Left lobe of liver (tissue), 2 donors: ENCODE results near the gene TRAPPC11. TPM values are rescaled to one million over a fixed set of nuclear protein-coding genes. Genes with fewer than 3 reads are reported as not detected.

Source experiments
- ATAC-seq: fragments of 200-7000 bp; cut with Tn5 transposase; one replicate; pipeline ENCODE4 v1.9.1; 2020; ENCODE audit warnings: mild to moderate bottlenecking, moderate library complexity
- DNase-seq: peaks from one replicate; pipeline ENCODE4 v3.0.0-alpha.2; 2020; ENCODE audit warnings: low spot score
- total RNA-seq: library from RNA; stranded (reverse); gene quantifications from one replicate; pipeline ENCODE4 v1.2.1, GENCODE V29; 2021
- donor health status: DM: no; HTN: no; CAD: no; lungs with moderate emphysema.
- donor health status: DM: no; HTN: yes; CAD: no.

TRAPPC11 gene
- total RNA-seq, 1 donor from 2014 or later: 15.6 TPM

DNA sequence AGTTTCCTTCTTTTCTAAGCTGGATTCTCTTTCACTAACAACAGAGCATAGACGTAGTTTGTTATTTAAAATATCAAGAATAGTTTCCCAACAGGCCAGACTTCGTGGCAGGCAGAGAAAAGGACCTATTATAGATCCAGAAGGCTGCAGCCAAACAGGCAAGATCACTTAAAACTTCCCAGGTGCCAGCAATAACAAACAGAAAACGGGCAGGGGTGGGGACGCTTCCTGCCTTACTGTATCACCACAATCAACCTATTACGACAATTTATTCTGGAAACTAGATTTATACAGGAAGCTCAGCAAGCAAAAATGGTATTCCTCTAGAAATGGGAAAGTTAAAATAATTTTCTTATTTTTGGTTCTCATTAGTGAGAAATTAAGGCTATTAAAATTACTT, 22.2 kb upstream of the TRAPPC11 start:
- ATAC-seq (peak; percentile 60), DNase-seq (no peak)

DNA sequence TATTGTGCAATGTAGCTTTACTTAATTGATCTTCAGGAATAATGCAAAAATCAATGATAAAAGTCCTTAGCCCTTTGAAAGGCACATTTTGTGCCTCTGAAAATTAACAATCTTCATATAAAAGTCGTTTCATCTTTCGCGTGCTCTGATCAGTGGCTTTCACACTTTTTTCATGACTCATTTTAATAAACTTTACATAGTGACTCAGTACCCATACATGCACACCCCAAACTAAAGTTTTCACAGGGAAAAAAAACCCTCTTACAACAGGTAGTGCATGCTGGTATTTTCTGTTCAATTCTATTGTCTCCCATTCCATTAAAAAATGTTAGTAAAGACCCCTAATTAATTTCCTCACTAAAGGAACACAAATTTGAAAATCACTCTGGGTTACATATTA, 21.6 kb upstream of the TRAPPC11 start:
- DNase-seq (no peak), ATAC-seq (no peak)

DNA sequence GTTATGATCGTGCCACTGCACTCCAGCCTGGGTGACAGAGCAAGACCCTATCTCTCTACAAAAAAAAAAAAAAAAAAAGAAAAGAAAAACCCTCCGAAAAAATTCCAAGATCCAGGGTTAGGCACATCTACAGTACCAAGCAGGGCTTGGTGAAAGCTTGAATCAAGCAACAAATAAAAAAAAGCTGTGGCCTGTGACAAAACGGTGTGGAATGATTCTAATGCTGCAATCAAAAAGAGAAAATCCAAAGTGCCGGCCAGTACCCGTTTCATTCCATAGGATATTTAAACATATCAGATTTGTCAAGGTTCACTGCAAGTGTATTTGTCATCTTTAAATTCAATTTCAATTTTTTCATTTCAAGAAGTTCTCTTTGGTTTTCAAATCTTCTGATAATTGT, 20.7 kb upstream of the TRAPPC11 start:
- no peak for ATAC-seq
- DNase-seq: no peak

DNA sequence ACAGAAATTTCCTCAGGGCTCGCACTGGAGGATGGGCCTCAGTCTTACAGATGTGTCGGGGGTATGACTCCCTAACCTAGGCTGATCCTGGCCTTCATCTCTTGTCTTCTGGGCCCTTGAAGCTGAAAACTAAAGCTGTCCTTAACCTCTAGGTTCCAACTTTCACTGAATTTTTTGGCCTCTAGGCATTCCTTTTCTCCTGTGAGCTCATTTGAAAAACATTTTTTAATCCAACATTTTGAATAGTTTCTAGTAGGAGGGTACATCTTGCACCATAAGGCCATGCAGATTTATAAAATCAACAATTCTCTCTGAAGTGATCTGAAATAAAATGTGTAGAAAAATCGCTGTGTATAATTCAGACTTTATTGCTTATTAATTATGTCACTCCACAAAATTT, 19.8 kb upstream of the TRAPPC11 start:
- DNase-seq: no peak

DNA sequence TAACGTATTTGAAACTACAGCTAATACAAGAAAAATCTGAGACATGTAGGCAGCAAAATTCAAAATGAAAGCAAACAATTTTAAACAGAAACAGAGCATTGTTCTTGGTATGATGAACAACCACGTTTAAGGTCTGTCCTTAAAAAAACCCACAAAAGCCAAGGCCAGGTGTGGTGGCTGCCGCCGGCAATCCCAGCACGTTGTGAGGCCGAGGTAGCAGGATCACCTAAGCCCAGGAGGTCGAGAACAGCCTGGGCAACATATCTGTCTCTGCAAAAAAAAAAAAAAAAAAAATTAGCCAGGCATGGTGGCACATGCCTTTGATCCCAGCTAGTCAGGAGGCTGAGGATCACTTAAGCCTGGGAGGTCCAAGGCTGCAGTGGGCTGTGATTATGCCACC, 13.8 kb upstream of the TRAPPC11 start:
- ATAC-seq (no peak), DNase-seq (no peak)

More for the DNA sequence above, 19.8 kb upstream of the TRAPPC11 start:
- no peak for ATAC-seq

DNA sequence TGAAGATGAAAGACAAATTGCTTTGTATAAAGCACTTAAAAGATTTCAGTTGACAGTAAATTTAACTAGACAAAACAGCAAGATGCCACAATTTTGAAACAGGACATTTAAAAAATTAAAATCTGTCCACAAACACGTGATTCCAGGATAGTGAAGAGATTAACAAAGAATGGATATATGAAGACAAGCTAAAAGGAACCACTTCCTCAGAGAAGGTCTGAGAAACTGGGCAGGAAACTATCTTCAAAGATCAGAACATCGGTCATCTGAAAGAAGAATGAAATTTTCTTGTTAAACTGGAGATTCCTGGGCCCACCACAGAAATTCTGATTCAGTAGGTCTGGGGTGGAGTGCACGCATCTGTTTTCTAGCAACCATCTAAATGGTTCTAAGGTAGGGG, 1.5 kb upstream of the TRAPPC11 start:
- ATAC-seq (no peak), DNase-seq (no peak)

DNA sequence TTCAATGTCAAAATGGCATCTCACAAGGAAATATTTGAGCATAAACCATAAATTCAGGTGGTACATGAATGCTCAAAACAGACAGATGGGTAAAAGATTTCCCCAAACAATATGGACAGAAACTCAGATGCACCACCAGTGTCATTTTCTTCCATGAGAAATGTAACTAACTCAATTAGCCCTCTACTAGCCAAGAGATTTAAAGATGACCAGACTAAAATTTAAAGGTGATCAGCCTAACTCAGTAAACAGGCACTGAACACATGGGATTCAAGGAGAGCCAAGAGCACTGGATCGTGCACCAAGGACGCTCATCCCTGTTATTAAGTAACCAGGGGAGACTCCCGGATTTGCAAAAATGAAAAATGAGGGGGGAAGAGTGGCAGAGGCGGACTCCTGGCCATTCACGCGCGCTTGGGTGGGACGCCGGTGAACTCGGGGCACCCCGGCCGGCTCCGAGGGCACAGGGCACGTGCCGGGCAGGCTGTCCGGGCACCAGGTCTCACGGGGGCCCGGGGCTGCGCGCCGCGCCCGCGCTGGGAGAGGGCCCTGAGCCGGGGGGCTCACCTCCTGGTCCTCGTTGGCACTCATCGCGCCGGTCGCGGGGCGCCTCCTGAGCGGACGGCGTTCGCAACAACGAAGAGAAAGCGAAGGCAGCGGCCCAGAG, 598 bp upstream of the TRAPPC11 start:
- peak; percentile 67 for ATAC-seq
- DNase-seq: peak; percentile 67

DNA sequence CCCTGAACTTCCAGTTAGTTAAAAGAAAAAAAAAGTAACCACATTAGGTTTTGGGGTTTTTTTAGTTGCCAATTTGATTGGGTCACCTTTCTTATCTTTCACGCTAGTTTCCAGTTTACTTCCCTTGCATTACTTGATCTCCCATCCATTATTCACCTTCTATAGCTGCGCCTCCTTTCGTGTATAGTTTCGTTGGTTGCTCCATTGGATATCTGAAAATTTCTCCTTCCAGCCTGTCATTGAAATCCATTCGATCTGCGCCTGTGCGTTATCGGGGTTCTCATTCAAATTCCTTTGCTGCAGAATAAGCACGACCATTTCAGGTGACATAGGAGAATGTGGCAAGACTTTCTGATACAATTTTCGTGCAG, 764 bp downstream of the TRAPPC11 start:
- ATAC-seq (no peak), DNase-seq (no peak)

DNA sequence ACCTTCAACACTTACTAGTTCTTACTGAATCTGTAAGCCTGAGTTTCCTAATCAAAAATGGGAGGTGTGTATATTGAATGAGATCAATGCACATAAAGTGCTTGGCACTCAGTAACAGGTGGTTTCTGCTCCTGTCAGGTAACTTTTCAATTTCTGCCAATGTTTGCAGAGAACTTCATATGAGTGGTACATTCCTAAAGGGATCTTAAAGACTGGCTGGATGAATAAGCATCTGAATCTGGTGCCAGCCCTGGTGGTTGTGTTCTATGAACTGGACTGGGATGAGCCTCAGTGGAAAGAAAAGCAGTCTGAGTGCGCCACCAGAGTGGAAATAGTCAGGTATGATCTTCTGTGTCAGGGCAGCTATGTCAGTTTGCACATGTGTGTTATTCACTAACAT, 7.0 kb downstream of the TRAPPC11 start:
- ATAC-seq: no peak
- no peak for DNase-seq

DNA sequence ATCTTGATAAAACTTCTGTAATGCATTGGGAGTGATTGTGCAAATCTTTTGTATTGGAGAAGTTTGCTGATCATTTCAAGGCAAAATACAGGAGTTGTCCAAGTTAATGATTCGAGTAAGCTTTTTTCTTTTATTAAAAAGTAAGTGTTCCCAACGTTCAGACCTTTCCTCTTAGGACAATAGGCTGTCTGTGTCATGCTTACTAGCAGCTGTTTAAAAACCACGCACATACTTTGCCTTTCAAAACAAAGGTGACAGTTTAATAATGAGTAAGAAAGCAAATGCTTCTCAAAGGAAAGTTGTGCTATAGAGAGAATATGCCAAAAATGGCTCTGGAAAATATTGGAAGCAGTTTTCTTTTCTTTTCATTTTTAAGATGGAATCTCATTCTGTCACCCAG, 11.2 kb downstream of the TRAPPC11 start:
- no peak for DNase-seq

DNA sequence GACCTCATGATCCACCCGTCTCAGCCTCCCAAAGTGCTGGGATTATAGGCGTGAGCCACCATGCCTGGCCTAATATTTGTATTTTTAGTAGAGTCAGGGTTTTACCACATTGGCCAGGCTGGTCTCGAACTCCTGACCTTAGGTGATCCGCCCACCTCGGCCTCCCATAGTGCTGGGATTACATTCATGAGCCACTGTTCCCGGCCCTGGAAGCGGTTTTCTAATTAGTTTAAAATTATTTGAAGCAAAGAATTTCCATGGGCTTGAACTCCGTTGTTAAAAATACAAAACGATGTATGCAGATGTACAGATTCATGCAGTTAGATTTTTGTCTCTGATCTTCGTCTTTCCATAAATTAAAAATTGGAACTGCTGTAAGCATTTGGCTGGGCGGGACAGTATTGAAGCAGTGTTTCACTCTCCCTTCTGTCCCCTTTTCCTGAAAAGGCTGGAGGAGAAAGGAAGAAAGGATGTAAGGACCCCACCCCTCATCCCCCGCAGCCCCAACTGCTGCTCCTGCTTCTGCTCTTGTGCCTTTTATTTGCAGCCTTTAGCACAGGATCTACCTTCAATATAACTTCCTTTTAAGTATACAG, 12.0 kb downstream of the TRAPPC11 start:
- ATAC-seq (no peak), DNase-seq (no peak)

More for the DNA sequence above, 11.2 kb downstream of the TRAPPC11 start:
- ATAC-seq: no peak

DNA sequence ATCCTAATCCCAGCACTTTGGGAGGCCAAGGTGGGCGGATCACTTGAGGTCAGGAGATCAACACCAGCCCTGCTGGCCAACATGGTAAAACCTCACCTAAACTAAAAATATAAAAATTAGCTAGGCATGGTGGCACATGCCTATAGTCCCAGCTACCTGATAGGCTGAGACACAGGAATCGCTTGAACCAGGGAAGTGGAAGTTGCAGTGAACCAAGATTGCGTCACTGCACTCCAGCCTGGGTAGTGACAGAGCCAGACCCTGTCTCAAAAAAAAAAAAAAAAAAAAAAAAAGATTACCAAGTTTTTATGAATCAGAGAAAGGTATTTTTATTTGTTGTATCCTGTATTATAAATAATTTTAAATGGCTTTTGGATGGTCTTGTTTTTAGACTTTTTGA, 15.1 kb downstream of the TRAPPC11 start:
- ATAC-seq (no peak), DNase-seq (no peak)

DNA sequence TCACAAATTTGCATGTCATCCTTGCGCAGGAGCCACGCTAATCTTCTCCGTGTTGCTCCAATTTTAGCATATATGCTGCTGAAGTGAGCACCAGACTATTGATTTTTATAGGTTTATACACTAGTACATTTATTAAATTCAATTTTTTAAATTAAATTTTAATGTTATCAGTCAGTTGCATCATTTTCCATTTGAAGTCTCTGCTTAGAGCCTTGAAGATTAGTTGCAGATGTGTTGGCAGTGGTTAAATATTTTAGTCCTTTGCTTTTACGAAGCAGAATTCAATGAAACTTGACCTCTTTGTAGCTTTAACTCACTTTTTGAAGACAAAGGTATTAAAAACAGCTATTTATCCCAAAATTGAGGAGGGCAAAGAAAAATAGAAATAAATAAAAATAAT, 16.5 kb downstream of the TRAPPC11 start:
- no peak for ATAC-seq
- DNase-seq: no peak

DNA sequence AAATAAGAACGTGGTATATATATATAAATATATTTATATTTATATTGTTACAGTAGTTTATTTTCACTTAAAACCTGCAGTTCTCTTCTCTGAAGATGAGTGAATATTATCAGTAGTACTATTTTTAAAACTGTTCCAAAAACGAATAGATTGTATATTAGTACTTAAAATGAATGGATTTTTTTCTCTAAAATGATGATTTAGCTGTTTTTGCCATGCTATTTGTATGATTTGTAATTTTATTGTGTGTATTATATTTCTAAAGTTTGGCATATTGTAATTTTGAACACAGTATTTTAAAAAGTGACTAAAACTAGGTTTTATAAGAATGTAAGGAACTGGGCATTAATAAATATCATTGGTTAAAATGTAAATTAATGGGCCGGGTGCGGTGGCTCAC, 22.0 kb downstream of the TRAPPC11 start:
- DNase-seq: no peak
- no peak for ATAC-seq

DNA sequence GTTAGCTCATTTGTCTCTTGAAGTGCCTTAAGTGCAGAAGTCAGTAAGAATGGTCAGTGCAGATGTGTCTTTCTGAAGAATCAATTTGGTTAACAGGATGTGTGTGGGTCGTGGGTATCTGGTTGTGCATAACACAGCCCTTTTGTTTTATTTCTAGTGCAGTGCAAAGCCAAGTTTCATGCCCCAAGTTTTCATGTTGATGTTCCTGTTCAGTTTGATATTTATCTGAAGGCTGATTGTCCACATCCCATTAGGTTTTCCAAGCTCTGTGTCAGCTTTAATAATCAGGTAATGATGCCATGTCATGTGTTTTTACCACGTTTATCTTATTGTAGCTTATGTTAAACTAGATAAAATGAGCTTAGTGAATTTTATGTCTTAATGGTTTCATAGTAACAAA, 27.4 kb downstream of the TRAPPC11 start:
- DNase-seq (no peak), ATAC-seq (no peak)

DNA sequence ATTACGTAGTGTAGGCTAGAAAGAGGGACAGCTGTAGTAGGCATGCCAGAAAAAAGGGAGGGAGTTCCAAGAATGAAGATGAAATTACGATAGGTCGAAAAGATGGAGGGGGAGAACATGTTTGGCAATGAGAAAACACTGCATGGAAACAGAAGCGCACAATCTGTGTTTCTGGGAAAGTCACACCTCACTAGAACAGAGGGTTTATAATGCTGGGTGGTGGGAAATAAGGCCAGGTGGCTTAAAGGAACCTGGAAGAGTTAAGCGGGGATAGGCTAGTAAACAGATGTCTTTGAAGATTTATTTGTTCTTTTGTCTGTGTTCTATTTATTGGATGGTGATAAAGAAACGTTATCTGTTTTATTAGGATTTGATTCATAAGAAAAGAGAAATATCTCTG, 29.1 kb downstream of the TRAPPC11 start:
- no peak for ATAC-seq

DNA sequence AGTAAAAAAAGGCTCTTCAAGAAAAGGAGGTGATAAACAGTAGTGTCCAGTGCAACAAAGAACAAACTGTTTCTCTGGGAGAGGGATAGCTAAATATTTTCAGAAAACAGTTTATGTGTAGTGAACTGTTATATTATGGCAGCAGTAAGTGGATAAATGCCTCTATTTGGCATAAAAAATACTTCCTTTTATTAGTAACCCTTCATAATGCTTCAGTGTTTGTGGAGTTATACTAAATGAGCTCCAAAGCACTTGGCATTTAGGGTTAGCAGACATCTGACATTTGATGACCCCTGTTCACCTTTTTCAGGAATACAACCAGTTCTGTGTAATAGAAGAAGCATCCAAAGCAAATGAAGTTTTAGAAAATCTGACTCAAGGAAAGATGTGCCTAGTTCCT, 31.9 kb downstream of the TRAPPC11 start:
- no peak for ATAC-seq

More for the DNA sequence above, 29.1 kb downstream of the TRAPPC11 start:
- DNase-seq: no peak

DNA sequence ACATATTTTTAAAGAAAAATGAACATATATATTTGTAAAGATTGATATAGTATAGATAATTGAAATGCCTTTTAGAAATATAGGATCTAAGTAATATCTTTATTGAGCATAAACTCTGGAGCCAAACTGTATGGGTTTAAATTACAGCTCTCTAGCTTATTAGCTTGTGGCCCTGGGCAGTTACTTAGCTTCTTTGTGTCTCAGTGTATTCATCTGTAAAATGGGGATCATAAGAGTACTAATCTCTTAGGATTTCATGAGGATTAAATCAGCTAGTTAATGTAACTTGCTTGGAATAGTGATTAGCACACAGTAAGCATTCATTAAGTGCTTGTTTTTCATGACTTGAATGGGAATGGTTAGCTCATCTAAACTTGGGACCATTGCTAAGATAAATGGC, 32.8 kb downstream of the TRAPPC11 start:
- ATAC-seq: no peak
- DNase-seq: no peak

More for the DNA sequence above, 31.9 kb downstream of the TRAPPC11 start:
- DNase-seq: no peak

DNA sequence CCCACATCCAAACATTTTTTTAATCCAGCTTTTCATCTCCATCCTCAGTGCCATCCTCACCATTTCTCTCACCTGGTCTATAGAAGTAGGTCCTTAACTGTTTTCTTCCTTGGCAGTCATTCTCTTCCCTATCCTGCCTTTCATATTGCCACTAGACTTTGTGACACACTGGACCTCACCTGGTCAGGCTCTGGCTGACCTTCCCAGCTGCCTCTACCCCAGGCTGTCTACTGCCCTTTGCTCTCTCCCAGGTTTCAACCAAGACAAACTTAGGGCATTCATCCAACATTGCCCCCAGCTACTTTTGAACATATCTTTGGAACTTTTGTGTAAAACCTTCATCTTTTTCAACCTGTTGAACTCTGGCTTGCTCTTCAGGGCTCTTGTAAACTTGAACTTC, 39.8 kb downstream of the TRAPPC11 start:
- DNase-seq (no peak), ATAC-seq (peak; percentile 85)

DNA sequence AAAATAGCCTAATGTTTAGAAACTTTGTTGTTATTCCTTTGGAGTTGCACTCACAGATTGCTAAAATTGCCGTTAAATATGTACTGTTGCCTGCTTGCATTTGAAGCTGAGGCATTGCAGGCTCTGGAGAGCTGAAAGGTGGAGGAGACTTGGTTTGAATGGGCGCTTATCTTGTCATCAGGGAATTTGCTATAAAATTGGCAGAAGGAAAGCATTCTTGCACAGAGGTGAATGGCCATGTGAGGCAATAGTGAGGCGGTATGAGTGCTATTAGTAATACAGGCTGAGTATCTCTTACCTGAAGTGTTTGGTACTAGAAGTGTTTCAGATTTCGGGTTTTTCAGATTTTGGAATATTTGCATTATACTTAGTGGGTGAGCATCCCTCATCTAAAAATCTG, 41.3 kb downstream of the TRAPPC11 start:
- ATAC-seq: peak; percentile 87

DNA sequence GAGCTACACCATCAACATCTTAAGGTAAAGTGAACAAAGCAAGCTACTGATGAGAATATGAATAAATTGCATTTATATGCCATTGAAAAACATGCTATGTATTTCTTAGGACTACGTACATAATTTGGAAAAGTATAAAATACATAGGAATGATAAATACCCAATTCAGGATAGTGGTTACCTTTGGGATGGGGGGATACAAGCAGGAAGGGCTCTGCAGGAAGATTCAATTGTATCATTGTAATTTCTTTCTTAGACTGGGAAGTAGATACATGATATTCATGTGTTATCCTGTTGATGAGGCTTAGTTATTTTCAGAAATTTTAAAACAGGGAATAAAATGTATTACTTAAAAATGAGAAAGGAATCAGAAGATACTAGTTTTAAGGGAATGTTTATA, 43.4 kb downstream of the TRAPPC11 start:
- DNase-seq: no peak
- ATAC-seq: no peak

More for the DNA sequence above, 41.3 kb downstream of the TRAPPC11 start:
- DNase-seq: no peak

DNA sequence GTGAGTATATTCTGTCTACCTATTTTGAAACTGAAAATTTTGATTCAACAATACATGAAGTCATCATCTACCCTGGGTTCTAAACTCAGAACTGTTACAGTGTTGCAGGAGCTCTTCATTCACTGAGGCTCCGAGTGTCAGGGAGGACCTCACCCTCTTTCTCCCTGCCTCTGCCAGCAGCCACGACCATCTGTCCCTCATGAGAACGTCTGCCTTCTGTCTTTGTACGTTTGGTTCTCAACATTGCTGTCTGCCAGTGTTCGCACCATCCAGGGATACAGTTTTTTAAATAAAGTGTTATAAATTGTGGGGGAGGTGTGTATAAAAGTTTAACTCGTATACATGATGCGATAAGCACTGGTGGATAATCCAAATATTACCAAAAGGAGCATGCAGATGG, 55.5 kb downstream of the TRAPPC11 start:
- ATAC-seq (no peak), DNase-seq (no peak)

DNA sequence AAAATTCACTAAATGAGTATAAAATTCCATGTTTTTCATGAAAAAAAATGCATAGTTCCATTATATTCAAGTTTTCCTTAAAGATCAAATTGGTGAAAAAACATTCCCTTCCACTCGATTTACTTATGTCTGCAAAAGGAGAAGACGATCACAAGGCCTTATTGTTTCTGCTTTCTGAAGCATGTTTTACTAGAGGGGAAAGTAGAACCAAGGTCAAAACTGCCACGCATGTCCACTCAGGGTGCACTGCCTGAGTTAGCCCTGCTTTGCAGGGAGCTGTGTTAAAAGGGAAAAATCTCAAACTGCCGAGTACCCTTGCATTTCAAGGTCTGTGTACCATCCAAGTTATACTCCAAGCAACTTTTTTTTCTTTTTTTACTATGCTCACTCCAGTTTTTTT, 57.2 kb downstream of the TRAPPC11 start:
- DNase-seq (no peak), ATAC-seq (no peak)
